ENCODE results near the gene SNX25. TPM values are rescaled to one million over a fixed set of nuclear protein-coding genes. Genes with fewer than 3 reads are reported as not detected.

The SNX25 gene
- total RNA-seq, 1 experiment from 2014 or later: 8.4 TPM

GRCh38 chr4:185167234-185167633 lies 42.2 kb upstream of the SNX25 start:
- no peaks in the 10 kb centered on the region; the same call in 1 of the 2 replicates for H3K36me3 ChIP-seq (ENCODE audit: low read depth, low read length)
- DNase-seq (no peak), ATAC-seq (no peak)
- H3K4me3 ChIP-seq (ENCODE audit: low read length): no peak overlapping the region
- H3K27ac ChIP-seq (ENCODE audit: low read length): no peak overlapping the region
- no peaks in the 10 kb centered on the region for H3F3A ChIP-seq (ENCODE audit: low read length, unreplicated experiment)
- ChIA-PET POLR2A (ENCODE audit: unreplicated experiment) (no interaction called here), CTCF (no interaction called here)
- no TSS peak for BruUV-seq (replicated peaks)
- no peaks in the 10 kb centered on the region for H3K27me3 ChIP-seq (ENCODE audit: low read length)
- no peaks in the 10 kb centered on the region for H3K9me2 ChIP-seq (replicated peaks; ENCODE audit: low read length)
- no peak overlapping the region for H3K4me2 ChIP-seq (ENCODE audit: low read length)
- TF ChIP-seq EZH2phosphoT487 (IDR thresholded peaks at IDR 0.05; ENCODE audit: borderline replicate concordance, low read length) (no peak), CTCF (conservative IDR thresholded peaks at IDR 0.05; ENCODE audit: low read depth, low read length) (no peak), EZH2 (IDR thresholded peaks at IDR 0.05; ENCODE audit: low read length, unreplicated experiment) (no peak)
- no peak overlapping the region for H2AFZ ChIP-seq (ENCODE audit: low read length)
- no peaks in the 10 kb centered on the region for H3K9me3 ChIP-seq (ENCODE audit: low read length)
- H4K20me1 ChIP-seq (ENCODE audit: low read length): no peaks in the 10 kb centered on the region
- H3K9ac ChIP-seq (ENCODE audit: low read length): no peak overlapping the region
- no peaks in the 10 kb centered on the region for H3K4me1 ChIP-seq (ENCODE audit: insufficient read depth, low read length)
- H3K79me2 ChIP-seq (ENCODE audit: low read length): no peaks in the 10 kb centered on the region
- intact Hi-C loops (cut with micrococcal nuclease): no loop called here

GRCh38 chr4:185171373-185172071 lies 37.9 kb upstream of the SNX25 start:
- no peaks in the 10 kb centered on the region for H3K9me3 ChIP-seq (ENCODE audit: low read length)
- H3K27ac ChIP-seq (ENCODE audit: low read length): no peak overlapping the region
- ChIA-PET POLR2A (ENCODE audit: unreplicated experiment) (no interaction called here), CTCF (interaction anchor here (0.6 kb wide), 1 partner anchor 75 kb away, joined by 5 read pairs; no protein-coding TSS in a partner anchor)
- no peaks in the 10 kb centered on the region for H3F3A ChIP-seq (ENCODE audit: low read length, unreplicated experiment)
- ATAC-seq: no peak
- H3K4me2 ChIP-seq (ENCODE audit: low read length): no peak overlapping the region
- no peaks in the 10 kb centered on the region for H3K4me1 ChIP-seq (ENCODE audit: insufficient read depth, low read length)
- no peak overlapping the region for H2AFZ ChIP-seq (ENCODE audit: low read length)
- no peaks in the 10 kb centered on the region for H4K20me1 ChIP-seq (ENCODE audit: low read length)
- H3K79me2 ChIP-seq (ENCODE audit: low read length): no peaks in the 10 kb centered on the region
- BruUV-seq (replicated peaks): no TSS peak
- intact Hi-C loops (cut with micrococcal nuclease): no loop called here
- no peak overlapping the region for H3K9ac ChIP-seq (ENCODE audit: low read length)
- DNase-seq: no peak
- no peak for TF ChIP-seq CTCF (conservative IDR thresholded peaks at IDR 0.05; ENCODE audit: low read depth, low read length)
- TF ChIP-seq EZH2phosphoT487 (IDR thresholded peaks at IDR 0.05; ENCODE audit: borderline replicate concordance, low read length): no peak
- no peak for TF ChIP-seq EZH2 (IDR thresholded peaks at IDR 0.05; ENCODE audit: low read length, unreplicated experiment)
- no peak overlapping the region for H3K4me3 ChIP-seq (ENCODE audit: low read length)
- no peaks in the 10 kb centered on the region for H3K27me3 ChIP-seq (ENCODE audit: low read length)
- no peaks in the 10 kb centered on the region for H3K9me2 ChIP-seq (replicated peaks; ENCODE audit: low read length)
- H3K36me3 ChIP-seq (ENCODE audit: low read depth, low read length): no peaks in the 10 kb centered on the region; the same call in 1 of the 2 replicates

- ATAC-seq: no peak
- H3K79me2 ChIP-seq (ENCODE audit: low read length): no peaks in the 10 kb centered on the region; the same call in 1 of the 2 replicates
- intact Hi-C loops (cut with micrococcal nuclease): no loop called here
Observed at GRCh38 chr4:185179488-185179887, 29.9 kb upstream of the SNX25 start.

More at GRCh38 chr4:185179488-185179887, 29.9 kb upstream of the SNX25 start:
- Histone ChIP-seq H3K4me2 (ENCODE audit: low read length) (no peak overlapping the region), H3K27ac (ENCODE audit: low read length) (no peak overlapping the region), H3K4me1 (ENCODE audit: insufficient read depth, low read length) (no peaks in the 10 kb centered on the region), H3K4me3 (ENCODE audit: low read length) (no peak overlapping the region), H3K36me3 (ENCODE audit: low read depth, low read length) (no peaks in the 10 kb centered on the region; the same call in 1 of the 2 replicates), H2AFZ (ENCODE audit: low read length) (no peak overlapping the region), H4K20me1 (ENCODE audit: low read length) (no peaks in the 10 kb centered on the region), H3F3A (ENCODE audit: low read length, unreplicated experiment) (no peaks in the 10 kb centered on the region), H3K9me2 (replicated peaks; ENCODE audit: low read length) (no peaks in the 10 kb centered on the region), H3K27me3 (ENCODE audit: low read length) (no peaks in the 10 kb centered on the region), H3K9ac (ENCODE audit: low read length) (no peak overlapping the region), H3K9me3 (ENCODE audit: low read length) (no peaks in the 10 kb centered on the region)
- TF ChIP-seq CTCF (conservative IDR thresholded peaks at IDR 0.05; ENCODE audit: low read depth, low read length) (no peak), EZH2 (IDR thresholded peaks at IDR 0.05; ENCODE audit: low read length, unreplicated experiment) (no peak), EZH2phosphoT487 (IDR thresholded peaks at IDR 0.05; ENCODE audit: borderline replicate concordance, low read length) (no peak)
- BruUV-seq (replicated peaks): no TSS peak
- ChIA-PET CTCF (no interaction called here), POLR2A (ENCODE audit: unreplicated experiment) (no interaction called here)
- DNase-seq: no peak

Data from PC-3 (cell line).